Fibroblast of mammary gland (primary cell): ENCODE results near the gene TXNDC2.

Source experiments
- DNase-seq: peaks from one replicate; pipeline ENCODE4 v3.0.0-alpha.2; 2010; ENCODE audit warnings: low read depth
- H3K4me3 ChIP-seq: 2 replicates; pipeline ENCODE4 v1.5.1; 2011; ENCODE audit warnings: low read depth, mild to moderate bottlenecking, low read length, moderate library complexity; ENCODE audit not compliant: control insufficient read depth
- TF ChIP-seq, protein P1 (sequence below): conservative IDR thresholded peaks from 2 replicates; pipeline ENCODE4 v1.5.1; 2011; ENCODE audit warnings: low read depth, low read length, inconsistent platforms; ENCODE audit not compliant: control insufficient read depth, insufficient read depth

TXNDC2 gene

DNA sequence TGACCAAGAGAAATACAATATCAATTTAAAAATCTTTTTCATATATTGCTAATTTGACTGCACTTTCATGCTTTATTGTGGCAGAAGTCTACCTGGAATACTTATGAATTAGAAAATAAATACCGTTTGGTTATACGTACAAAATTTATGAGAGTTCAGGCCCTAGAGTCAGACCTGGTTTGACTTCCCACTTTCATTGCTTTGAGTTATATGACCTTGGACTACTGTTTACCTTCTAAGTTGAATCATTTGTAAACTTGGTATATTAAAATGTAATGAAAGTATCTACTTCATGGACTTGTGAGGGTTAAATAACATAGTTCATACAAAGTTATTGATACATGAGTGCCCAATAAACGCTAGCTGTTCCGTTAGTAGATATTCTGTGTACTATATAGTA is 40.0 kb downstream of the TXNDC2 start:
- no peak for DNase-seq

DNA sequence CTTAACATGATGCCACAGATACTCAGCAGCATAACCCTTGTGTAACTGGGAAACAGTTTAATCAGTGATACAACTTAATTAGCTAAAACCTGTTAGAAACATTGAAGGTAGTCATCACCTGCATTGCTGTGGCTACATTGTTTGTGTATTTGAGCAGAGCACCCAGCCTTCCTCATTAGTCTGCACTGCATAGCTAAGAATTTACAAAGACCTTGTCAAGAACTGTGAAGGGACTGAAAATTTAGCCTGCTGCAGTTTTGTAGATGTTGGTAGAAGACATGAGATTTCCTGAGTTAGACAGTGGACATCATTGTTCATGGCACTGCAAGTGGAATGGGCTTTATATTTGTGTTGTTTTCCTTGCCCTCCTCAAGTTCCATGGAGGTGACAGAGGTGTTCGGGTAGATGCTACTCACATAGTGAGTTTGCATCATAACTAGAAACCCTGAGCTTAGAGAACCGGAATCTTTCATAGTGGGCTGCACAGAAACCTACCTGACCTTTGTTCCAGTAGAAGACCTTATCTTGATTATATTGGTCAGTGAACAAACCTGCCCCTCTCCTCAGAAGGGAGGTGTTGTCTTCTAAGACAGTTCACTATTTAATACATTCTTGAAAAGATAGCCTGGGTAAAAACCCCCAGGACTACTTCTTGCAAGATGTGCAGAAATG is 40.6 kb downstream of the TXNDC2 start:
- H3K4me3 ChIP-seq = no peak overlapping the region
- no peak for DNase-seq
- TF ChIP-seq, protein P1, sequence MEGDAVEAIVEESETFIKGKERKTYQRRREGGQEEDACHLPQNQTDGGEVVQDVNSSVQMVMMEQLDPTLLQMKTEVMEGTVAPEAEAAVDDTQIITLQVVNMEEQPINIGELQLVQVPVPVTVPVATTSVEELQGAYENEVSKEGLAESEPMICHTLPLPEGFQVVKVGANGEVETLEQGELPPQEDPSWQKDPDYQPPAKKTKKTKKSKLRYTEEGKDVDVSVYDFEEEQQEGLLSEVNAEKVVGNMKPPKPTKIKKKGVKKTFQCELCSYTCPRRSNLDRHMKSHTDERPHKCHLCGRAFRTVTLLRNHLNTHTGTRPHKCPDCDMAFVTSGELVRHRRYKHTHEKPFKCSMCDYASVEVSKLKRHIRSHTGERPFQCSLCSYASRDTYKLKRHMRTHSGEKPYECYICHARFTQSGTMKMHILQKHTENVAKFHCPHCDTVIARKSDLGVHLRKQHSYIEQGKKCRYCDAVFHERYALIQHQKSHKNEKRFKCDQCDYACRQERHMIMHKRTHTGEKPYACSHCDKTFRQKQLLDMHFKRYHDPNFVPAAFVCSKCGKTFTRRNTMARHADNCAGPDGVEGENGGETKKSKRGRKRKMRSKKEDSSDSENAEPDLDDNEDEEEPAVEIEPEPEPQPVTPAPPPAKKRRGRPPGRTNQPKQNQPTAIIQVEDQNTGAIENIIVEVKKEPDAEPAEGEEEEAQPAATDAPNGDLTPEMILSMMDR = no peak

More for the DNA sequence above, 40.0 kb downstream of the TXNDC2 start:
- H3K4me3 ChIP-seq = no peak overlapping the region
- TF ChIP-seq, protein P1 = no peak

DNA sequence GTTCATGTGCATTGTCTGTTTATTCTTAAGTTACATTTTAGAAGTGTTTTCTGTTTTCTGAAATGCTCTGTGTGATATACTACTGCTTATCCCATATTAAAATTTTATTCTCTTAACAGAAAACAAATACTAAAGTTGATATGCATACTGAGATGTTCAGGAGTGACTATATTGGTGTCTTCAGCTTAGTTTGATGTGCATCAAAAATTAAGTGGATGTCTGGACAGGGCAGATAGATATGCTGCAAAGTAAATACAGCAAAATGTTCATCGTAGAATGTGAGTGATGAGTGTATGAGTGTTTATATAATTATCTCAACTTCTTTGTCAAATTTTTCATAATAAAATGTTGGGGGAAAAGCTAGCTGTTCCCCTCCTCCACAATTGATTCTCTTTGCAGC is 41.2 kb downstream of the TXNDC2 start:
- no peak overlapping the region for H3K4me3 ChIP-seq
- DNase-seq = no peak
- TF ChIP-seq, protein P1 = no peak

DNA sequence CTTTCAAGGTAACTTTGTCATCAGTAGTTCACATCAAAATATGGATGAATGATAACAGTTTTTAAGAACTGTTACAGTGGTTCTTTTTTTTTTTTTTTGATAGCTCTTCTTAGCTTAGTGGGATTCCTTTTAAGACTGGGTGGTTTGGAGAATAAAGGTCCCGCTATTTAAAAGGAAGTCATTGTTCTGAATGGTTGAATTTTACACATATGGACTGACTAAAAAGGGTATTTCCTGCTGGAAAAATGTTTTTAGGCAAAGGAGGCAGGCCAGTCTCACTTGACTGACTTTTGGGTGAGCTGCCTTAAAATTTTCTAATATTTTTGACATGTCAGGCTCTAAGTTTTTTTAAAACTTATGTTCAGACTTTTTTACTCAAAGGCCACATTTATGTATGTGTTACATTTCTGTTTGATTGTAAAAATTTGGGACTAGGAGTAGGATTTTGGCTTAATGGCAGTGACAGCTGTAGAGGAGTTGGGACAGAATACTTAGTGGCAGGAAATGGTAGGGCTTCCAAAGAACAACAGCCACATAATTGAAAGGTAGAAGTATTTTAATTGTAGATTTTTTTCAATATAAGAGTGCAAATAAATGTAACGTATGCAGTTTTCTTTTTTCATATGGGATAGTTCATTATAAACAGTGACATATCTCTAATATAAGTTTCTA is 41.8 kb downstream of the TXNDC2 start:
- no peak overlapping the region for H3K4me3 ChIP-seq
- DNase-seq = no peak
- TF ChIP-seq, protein P1 = no peak

DNA sequence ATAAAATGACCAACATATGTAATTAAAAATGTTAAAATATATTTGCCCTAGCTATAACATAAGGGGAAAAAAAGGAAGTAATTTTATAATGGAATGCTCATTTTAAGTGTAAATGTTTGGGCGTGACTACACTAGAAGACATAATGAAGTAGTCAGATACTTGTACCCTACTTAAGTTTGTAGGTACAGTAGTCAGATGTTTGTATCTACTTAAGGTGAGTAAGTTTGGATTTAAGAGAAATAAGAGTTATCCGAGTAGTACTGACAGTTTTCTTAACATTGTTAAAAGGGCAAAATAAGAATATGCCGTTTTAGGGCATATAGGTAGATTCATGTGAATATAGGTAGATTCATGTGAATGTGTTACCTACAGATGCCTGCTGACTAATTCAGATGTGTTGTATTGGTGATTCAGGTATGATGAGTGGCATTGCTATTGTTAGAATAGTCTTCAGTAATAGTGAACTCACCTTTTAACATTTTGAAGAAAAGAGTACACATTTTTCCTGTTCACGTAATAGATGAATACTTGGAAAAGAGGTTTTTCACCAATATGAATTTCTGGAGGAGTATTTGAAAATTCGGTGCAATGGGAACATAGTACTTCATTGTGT is 43.0 kb downstream of the TXNDC2 start:
- DNase-seq = no peak
- no peak overlapping the region for H3K4me3 ChIP-seq
- TF ChIP-seq, protein P1 = no peak

DNA sequence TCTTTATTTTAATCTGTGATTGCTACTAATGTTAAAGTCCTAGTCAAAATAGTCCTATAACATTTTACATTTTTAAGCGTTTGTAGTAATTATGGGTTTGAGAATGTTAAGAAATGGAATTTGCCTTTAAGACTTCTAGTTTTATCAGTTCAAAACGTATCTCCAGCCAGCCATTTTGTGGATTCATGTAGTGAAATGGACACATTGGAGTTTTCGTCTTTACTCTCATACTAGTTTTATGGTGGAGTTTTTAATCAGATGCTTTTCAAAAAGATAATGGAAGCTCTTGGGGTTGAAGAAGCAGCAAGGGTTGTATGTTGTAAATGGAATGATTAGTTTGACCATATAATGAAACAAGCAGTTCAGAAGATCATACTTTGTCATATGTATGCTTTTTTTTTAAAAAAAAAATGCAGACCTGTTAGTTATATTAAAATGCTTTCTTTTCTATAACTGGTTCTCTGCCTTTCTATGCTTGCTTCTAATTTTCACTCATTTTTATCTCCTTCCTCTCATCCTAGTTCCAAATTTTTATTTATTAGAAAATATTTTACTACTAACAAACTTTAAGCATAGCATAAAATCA is 44.6 kb downstream of the TXNDC2 start:
- H3K4me3 ChIP-seq = no peak overlapping the region
- no peak for DNase-seq
- TF ChIP-seq, protein P1 = no peak
